HEK293T (cell line): Measurements from ENCODE around the gene ZNF48.

Experiments
- CTCF ChIA-PET: fragments of 350-600 bp; formaldehyde crosslinking; extraction: SDS; loops from one replicate; lab custom pipeline; 2021; ENCODE audit warnings: antibody characterized with exemption, inconsistent platforms; lab: Yijun Ruan, JAX
- POLR2A ChIA-PET: fragments of 350-600 bp; formaldehyde crosslinking; extraction: SDS; loops from one replicate; lab custom pipeline; 2020; ENCODE audit warnings: antibody characterized with exemption, inconsistent platforms; lab: Yijun Ruan, JAX
- DNase-seq: peaks from one replicate; pipeline ENCODE4 v3.0.0; 2012; ENCODE audit warnings: mixed read lengths; ENCODE audit errors: extremely low spot score
- ARNT ChIP-seq: fragments of 450-650 bp; IDR thresholded peaks from 2 replicates; pipeline ENCODE4 v1.6.1; 2017; ENCODE audit warnings: mild to moderate bottlenecking
- BHLHE40 ChIP-seq: fragments of 450-650 bp; IDR thresholded peaks from 2 replicates; pipeline ENCODE4 v1.6.1; 2016; ENCODE audit warnings: mild to moderate bottlenecking, moderate library complexity, borderline replicate concordance
- CTBP1 ChIP-seq: fragments of 450-650 bp; IDR thresholded peaks from 2 replicates; pipeline ENCODE4 v1.6.1; 2016; ENCODE audit warnings: borderline replicate concordance
- ELF4 ChIP-seq: fragments of 450-650 bp; IDR thresholded peaks from 2 replicates; pipeline ENCODE4 v1.6.1; 2017; ENCODE audit warnings: antibody characterized with exemption
- FOXA1 ChIP-seq: fragments of 450-650 bp; IDR thresholded peaks from 2 replicates; pipeline ENCODE4 v1.6.1; 2016; ENCODE audit warnings: mild to moderate bottlenecking
- FOXK2 ChIP-seq: fragments of 450-650 bp; IDR thresholded peaks from 2 replicates; pipeline ENCODE4 v1.6.1; 2016; ENCODE audit warnings: mild to moderate bottlenecking
- FOXM1 ChIP-seq: fragments of 450-650 bp; IDR thresholded peaks from 2 replicates; pipeline ENCODE4 v1.6.1; 2017; ENCODE audit warnings: mild to moderate bottlenecking, borderline replicate concordance
- HDGF ChIP-seq: fragments of 450-650 bp; IDR thresholded peaks from 2 replicates; pipeline ENCODE4 v1.6.1; 2017; ENCODE audit warnings: antibody characterized with exemption, borderline replicate concordance
- L3MBTL2 ChIP-seq: fragments of 450-650 bp; conservative IDR thresholded peaks from 2 replicates; pipeline ENCODE4 v1.6.1; 2016; ENCODE audit warnings: mild to moderate bottlenecking
- LEF1 ChIP-seq: fragments of 450-650 bp; IDR thresholded peaks from 2 replicates; pipeline ENCODE4 v1.6.1; 2017; ENCODE audit warnings: mild to moderate bottlenecking, borderline replicate concordance
- NFRKB ChIP-seq: fragments of 450-650 bp; IDR thresholded peaks from 2 replicates; pipeline ENCODE4 v1.6.1; 2016; ENCODE audit warnings: mild to moderate bottlenecking, moderate library complexity
- PKNOX1 ChIP-seq: fragments of 450-650 bp; IDR thresholded peaks from 2 replicates; pipeline ENCODE4 v1.6.1; 2016
- SP1 ChIP-seq: fragments of 450-650 bp; IDR thresholded peaks from 2 replicates; pipeline ENCODE4 v1.6.1; 2017
- SUZ12 ChIP-seq: fragments of 450-650 bp; IDR thresholded peaks from 2 replicates; pipeline ENCODE4 v1.6.1; 2016; ENCODE audit warnings: mild to moderate bottlenecking
- TARDBP ChIP-seq: fragments of 450-650 bp; IDR thresholded peaks from 2 replicates; pipeline ENCODE4 v1.6.1; 2016
- ZNF384 ChIP-seq: fragments of 450-650 bp; IDR thresholded peaks from 2 replicates; pipeline ENCODE4 v1.6.1; 2016

ZNF48 gene

DNA sequence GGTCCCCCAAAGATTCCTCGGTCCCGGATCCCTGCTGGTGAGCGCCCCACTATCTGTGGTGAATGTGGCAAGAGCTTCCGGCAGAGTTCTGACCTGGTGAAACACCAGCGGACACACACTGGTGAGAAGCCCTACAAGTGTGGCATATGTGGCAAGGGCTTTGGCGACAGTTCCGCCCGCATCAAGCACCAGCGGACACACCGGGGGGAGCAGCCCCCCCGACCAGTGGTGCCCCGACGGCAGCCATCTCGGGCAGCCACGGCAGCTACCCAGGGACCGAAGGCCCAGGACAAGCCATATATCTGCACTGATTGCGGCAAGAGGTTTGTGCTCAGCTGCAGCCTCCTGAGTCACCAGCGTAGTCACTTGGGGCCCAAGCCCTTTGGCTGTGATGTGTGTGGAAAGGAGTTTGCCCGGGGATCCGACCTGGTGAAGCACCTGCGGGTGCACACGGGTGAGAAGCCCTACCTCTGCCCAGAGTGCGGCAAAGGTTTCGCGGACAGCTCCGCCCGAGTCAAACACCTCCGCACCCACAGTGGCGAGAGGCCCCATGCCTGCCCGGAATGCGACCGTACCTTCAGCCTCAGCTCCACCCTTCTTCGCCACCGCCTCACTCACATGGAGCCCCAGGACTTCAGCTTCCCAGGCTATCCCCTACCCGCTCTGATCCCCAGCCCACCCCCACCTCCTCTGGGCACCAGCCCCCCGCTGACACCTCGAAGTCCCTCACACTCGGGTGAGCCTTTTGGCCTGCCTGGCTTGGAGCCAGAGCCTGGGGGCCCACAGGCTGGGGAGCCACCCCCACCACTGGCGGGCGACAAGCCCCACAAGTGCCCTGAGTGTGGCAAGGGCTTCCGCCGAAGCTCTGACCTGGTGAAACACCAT, 2.8 kb downstream of the ZNF48 start:
- ChIA-PET CTCF (interaction anchor here (1.3 to 1.7 kb wide), 2 partner anchors 27 to 218 kb away, joined by 3 to 6 read pairs; no protein-coding TSS in a partner anchor), POLR2A (interaction anchor here (0.9 to 5.0 kb wide), 5 partner anchors 10 to 43 kb away, joined by 3 to 75 read pairs (median 7); partner anchors contain the start of genes CD2BP2, DCTPP1, SEPTIN1 and ZNF771)

GRCh38 chr16:30398661-30399434, 3.6 kb downstream of the ZNF48 start:
- ChIA-PET POLR2A (interaction anchor here (0.8 to 5.0 kb wide), 10 partner anchors 9 to 333 kb away, joined by 3 to 75 read pairs (median 4); partner anchors contain the start of genes ALDOA, CD2BP2, DCTPP1 and SEPTIN1), CTCF (interaction anchor here (0.6 to 1.7 kb wide), 5 partner anchors 10 to 307 kb away, joined by 3 to 6 read pairs (median 6); partner anchors contain the start of gene TBX6)
- DNase-seq = no peak
- no peak for TF ChIP-seq ZNF384
- no peak for TF ChIP-seq BHLHE40
- no peak for TF ChIP-seq CTBP1
- TF ChIP-seq L3MBTL2 = no peak
- no peak for TF ChIP-seq LEF1
- no peak for TF ChIP-seq HDGF
- TF ChIP-seq NFRKB = no peak

More for the DNA sequence above, 2.8 kb downstream of the ZNF48 start:
- DNase-seq = no peak
- TF ChIP-seq FOXM1 = no peak
- no peak for TF ChIP-seq NFRKB
- no peak for TF ChIP-seq SP1
- no peak for TF ChIP-seq TARDBP
- no peak for TF ChIP-seq ZNF384
- TF ChIP-seq PKNOX1 = no peak
- TF ChIP-seq FOXA1 = no peak
- no peak for TF ChIP-seq SUZ12

DNA sequence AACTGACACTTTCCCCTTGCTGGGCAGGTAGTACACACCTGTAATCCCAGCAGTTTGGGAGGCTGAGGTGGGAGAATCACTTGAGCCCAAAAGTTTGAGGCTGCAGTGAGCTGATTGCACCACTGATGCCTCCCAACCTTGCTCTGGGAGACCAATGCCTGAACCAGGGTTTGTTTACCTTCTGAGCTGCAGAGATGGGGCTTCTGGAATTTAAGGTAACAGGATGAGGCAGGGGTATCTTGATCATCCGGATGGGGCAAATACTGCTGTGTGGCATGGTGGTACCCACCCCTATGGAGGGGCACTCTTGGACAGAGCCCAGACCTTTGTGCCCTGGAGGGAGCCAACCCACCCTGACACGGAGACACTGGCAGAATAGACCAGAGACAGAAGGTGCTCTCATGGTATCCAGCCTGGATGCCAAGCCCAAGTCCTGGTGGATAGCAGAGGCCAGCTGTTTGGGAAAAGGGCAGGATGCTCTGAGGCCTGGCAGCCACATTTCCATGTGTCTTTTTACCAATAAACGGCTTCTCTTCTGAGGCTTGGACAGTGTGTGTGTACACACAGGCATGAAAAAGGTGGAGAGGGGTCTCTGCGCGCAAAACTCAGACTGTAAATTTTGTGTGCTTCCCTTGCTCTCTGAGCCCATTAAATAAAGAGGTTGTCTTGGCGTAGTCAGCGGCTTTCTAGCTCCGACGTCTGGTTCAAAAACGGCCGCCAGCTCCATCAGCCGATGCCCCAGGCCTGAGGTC, 4.4 kb downstream of the ZNF48 start:
- TF ChIP-seq CTBP1 (no peak), FOXA1 (no peak), ELF4 (no peak), BHLHE40 (no peak), SUZ12 (no peak), SP1 (no peak), FOXK2 (no peak), ARNT (no peak), ZNF384 (no peak), PKNOX1 (no peak), L3MBTL2 (no peak), LEF1 (no peak), FOXM1 (no peak), TARDBP (no peak), NFRKB (no peak), HDGF (no peak)
- POLR2A ChIA-PET = interaction anchor here (0.7 to 3.7 kb wide), 8 partner anchors 9 to 334 kb away, joined by 3 to 19 read pairs (median 4); partner anchors contain the start of genes ALDOA, CD2BP2, DCTPP1 and ZNF689
- CTCF ChIA-PET = interaction anchor here (0.6 to 1.5 kb wide), 5 partner anchors 10 to 307 kb away, joined by 3 to 6 read pairs (median 4); partner anchors contain the start of gene TBX6
- no peak for DNase-seq

DNA sequence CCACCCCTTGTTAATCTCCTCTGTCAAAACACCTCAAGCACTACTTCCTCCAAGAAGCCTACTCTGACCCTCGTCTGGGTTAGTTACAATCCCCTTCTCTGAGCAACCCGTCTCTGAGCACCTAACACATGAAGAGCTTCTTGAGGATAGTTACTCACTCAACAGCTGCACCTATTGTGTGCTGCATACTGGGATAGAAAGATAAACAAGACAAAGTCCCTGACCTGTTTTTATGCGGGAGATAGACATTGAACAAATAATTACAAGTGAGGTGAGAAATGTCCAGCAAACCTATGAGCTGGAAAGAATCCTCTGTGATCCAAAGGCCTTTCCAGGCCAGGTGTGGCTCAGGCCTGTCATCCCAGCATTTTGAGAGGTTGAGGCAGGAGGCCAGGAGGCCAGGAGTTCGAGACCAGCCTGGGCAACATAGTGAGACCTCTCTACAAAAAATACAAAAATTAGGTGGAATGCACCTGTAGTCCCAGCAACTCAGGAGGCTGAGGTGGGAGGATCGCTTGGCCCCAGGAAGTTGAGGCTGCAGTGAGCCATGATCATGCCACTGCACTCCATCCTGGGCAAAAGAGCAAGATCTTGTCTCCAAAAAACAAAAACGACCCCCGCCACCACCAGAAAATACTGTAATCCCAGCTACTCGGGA, 6.7 kb downstream of the ZNF48 start:
- CTCF ChIA-PET = interaction anchor here (1.4 kb wide), 1 partner anchor 10 kb away, joined by 5 read pairs; no protein-coding TSS in a partner anchor
- POLR2A ChIA-PET = interaction anchor here (1.1 to 3.7 kb wide), 4 partner anchors 10 to 31 kb away, joined by 3 to 16 read pairs (median 6); partner anchors contain the start of gene DCTPP1
- DNase-seq = no peak
- TF ChIP-seq SUZ12 (no peak), SP1 (no peak), LEF1 (no peak), HDGF (no peak), ELF4 (no peak), FOXA1 (no peak), BHLHE40 (no peak), TARDBP (no peak), ZNF384 (no peak), L3MBTL2 (no peak), CTBP1 (no peak), ARNT (no peak), FOXK2 (no peak), FOXM1 (no peak), NFRKB (no peak), PKNOX1 (no peak)
